Activated naive CD4-positive, alpha-beta T cell treated with anti-CD3 and anti-CD28 coated beads, Interleukin-2, amount 50 U/mL, for 72 hours (primary cell): ENCODE results near the gene ALLC. TPM values are rescaled to one million over a fixed set of nuclear protein-coding genes. Genes with fewer than 3 reads are reported as not detected.
"Not testable (repeated sequence)": the region's sequence is repeated elsewhere in the genome, so short reads cannot be mapped to it uniquely, and the experiment has no call there.

Source experiments
- ATAC-seq, 2 donors: fragments of 150-1000 bp; cut with Tn5 transposase; 2 replicates each; pipeline ENCODE4 v1.10.0; 2021; ENCODE audit warnings: mild to moderate bottlenecking in 2 of 2, moderate library complexity in 2 of 2
- DNase-seq, 2 donors: peaks; one replicate each; pipeline ENCODE4 v3.0.0; 2021 to 2022; ENCODE audit warnings: low spot score in 2 of 2
- H3K27ac Mint-ChIP-seq, 2 donors: one replicate each; pipeline ENCODE4 v1.8.0; 2022; ENCODE audit warnings: mild to moderate bottlenecking in 2 of 2, mixed read lengths in 2 of 2
- H3K36me3 Mint-ChIP-seq, 2 donors: one replicate each; pipeline ENCODE4 v1.8.0; 2022; ENCODE audit warnings: mixed read lengths in 2 of 2
- H3K9me3 Mint-ChIP-seq, 2 donors: one replicate each; pipeline ENCODE4 v1.8.0; 2022; ENCODE audit warnings: mixed read lengths in 2 of 2
- total RNA-seq, 2 donors: library from RNA; stranded (reverse); gene quantifications; one replicate each; pipeline ENCODE4 v1.2.3, GENCODE V29; 2022

Gene ALLC
- total RNA-seq: not detected

DNA sequence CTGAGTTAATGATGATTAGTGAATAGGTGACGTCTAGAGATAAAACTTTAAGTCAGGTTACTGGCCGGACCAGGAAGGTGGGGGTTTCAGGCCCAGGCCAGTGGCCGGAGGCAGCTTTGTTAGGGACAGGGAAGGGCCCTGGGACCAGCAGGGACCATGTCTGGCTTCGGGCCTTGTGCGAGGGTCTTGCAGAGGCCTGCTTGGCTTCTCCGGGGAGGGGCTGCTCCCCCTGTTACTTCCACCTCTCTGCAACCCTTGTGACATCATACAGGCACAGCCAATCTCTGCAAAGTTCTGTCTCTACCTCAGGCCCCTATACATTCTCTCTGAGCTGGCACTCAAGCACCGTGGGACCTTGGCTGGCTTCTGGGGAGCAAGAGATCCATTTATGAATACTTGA, at the start of gene ALLC:
Gene ALLC (plus strand): TSS at position 320 of the 400 bp plus-strand sequence. CDS start 12,958 bp downstream, outside the sequence.
- H3K9me3 Mint-ChIP-seq: no peaks in the 10 kb centered on the region
- DNase-seq (no peak), ATAC-seq (no peak)
- H3K27ac Mint-ChIP-seq: no peak within 1 kb of the TSS
- H3K36me3 Mint-ChIP-seq: no peaks in the 10 kb centered on the region

GRCh38 chr2:3608373-3609278, 49.4 kb upstream of the ALLC start:
- Mint-ChIP-seq H3K36me3 (peaks cover 0 to 4% of the 10 kb centered on the region in 2 donors), H3K9me3 (no peaks in the 10 kb centered on the region), H3K27ac (no peak overlapping the region)
- no peak for DNase-seq
- ATAC-seq: no peak

GRCh38 chr2:3609279-3609673, 48.7 kb upstream of the ALLC start:
- peak in 1 of 2 donors; percentile 72 for ATAC-seq
- H3K9me3 Mint-ChIP-seq, H3K36me3 Mint-ChIP-seq, DNase-seq, H3K27ac Mint-ChIP-seq: not testable (repeated sequence)

DNA sequence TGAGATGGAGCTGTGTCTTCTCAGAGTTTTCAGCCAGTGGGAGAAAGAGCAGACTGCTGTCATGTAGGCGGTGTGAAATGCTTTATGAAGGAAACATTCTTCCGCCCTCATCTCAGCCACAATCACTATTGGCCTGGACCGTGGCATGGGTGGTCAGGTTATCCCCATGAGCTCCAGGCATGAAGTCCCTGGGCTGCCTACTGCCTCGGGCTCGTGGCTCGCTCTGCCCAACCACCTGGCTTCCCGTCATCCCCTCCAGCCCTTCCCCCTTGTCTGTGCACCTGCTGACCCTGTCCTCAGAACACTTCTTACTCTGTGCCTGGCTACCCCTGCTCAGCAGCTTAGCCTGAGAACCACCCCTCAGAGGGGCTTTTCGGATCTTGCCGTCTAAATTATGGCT, 47.6 kb upstream of the ALLC start:
- Mint-ChIP-seq H3K27ac (no peak overlapping the region), H3K9me3 (no peaks in the 10 kb centered on the region), H3K36me3 (peaks cover 4% of the 10 kb centered on the region in 2 donors)
- ATAC-seq (no peak), DNase-seq (no peak)

- Mint-ChIP-seq H3K36me3 (peaks cover 4% of the 10 kb centered on the region in 2 donors), H3K9me3 (no peaks in the 10 kb centered on the region), H3K27ac (no peak overlapping the region)
- ATAC-seq: no peak
- DNase-seq: no peak
These were observed 47.0 kb upstream of the ALLC start for GRCh38 chr2:3610881-3611505.

DNA sequence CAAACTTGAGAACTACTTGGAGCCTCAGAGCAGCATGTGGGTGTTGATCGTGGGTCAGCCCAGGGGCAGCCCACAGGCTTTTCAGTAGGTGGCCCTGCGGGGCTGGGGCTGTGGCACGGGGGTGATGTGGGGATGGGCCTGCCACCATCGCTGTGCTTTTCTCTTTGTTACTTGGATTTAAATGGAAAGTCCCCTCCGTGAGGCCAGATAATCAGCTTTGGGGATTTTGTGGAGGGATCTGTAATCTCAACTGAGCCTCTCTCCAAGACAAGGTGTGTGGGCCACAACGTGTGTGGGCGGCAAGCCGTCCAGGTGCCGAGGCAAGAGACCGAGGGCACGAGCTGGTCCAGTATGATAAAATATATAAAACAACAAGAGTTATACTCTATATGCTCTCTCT, 46.4 kb upstream of the ALLC start:
- no peak for DNase-seq
- ATAC-seq: no peak
- H3K27ac Mint-ChIP-seq: no peak overlapping the region
- H3K9me3 Mint-ChIP-seq: no peaks in the 10 kb centered on the region
- H3K36me3 Mint-ChIP-seq: peaks cover 4% of the 10 kb centered on the region in 2 donors

DNA sequence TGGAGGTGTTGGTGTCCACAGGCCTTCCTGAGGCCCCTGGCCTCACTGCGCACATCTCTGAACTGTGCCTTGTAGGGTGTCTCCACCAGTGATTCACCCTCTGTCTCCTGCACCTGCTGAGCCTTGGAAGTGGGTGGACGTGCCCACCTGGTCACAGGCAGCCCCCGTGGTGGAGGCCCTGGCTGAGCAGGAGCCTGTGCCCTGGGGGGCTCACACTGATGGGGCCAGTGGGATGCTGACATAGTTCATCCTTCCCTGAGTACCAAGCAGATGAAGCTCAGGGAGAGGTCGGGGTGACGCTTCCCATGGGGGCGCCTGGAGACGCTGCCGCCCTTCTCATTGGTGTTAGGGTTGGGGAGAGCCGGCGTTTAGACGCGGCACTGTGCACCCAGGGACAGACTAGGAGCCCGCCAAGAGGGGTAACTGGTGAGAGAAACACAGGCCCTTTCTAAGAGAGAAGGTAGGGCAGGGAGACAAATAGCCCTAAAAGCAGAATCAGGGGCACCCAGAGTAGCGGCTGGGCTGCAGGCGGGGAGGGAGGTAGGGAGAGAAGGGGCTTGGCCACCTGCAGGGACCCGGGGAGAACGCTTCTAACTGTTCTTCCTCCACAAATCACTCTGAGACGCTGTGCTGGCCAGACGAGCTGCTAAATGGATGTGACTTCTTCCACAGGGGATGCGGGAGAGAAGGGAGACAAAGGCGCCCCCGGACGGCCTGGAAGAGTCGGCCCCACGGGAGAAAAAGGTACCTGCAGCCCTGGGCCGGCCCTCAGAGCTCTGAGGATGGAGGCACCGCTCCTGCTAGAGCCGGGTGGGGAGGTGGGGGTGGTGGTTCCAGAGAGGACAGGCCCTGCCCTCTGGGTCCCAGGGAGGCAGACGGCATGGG, 45.1 kb upstream of the ALLC start:
- H3K36me3 Mint-ChIP-seq: peaks cover 4 to 10% of the 10 kb centered on the region in 2 donors
- no peak overlapping the region for H3K27ac Mint-ChIP-seq
- ATAC-seq: no peak
- peaks cover 0 to 5% of the 10 kb centered on the region in 2 donors for H3K9me3 Mint-ChIP-seq
- no peak for DNase-seq

DNA sequence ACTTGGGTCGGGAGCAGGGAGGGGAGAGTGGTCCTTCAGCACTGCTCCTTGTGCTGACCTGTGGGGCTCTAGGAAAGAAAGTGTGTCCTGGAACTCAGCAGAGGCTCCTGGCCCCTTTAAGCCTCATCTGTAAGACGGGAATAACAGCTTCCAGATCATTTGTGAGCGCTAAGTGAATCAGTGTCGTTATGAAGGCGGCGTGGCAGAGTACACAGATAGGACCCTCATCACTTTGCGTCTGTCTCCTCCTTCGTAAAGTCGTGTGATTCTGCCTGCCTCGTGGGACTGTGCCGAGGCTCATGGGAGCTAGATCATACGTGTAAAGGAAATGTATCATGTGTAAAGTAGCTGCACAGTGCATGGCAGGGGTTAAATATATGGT, 44.5 kb upstream of the ALLC start:
- ATAC-seq: no peak
- DNase-seq: no peak
- Mint-ChIP-seq H3K9me3 (peaks cover 0 to 5% of the 10 kb centered on the region in 2 donors), H3K27ac (no peak overlapping the region), H3K36me3 (peaks cover 4 to 12% of the 10 kb centered on the region in 2 donors)

- H3K9me3 Mint-ChIP-seq, DNase-seq, ATAC-seq, H3K27ac Mint-ChIP-seq: not testable (repeated sequence)
- H3K36me3 Mint-ChIP-seq: peaks cover 4 to 12% of the 10 kb centered on the region in 2 donors
These were observed 43.3 kb upstream of the ALLC start for GRCh38 chr2:3614743-3615142.

GRCh38 chr2:3615541-3616200, 42.3 kb upstream of the ALLC start:
- H3K27ac Mint-ChIP-seq, ATAC-seq, H3K9me3 Mint-ChIP-seq: not testable (repeated sequence)
- H3K36me3 Mint-ChIP-seq: peaks cover 4 to 12% of the 10 kb centered on the region in 2 donors
- DNase-seq: peak in 1 of 2 donors; percentile 20

GRCh38 chr2:3616435-3617197, 41.4 kb upstream of the ALLC start:
- DNase-seq: peak in 1 of 2 donors; percentile 37
- not testable (repeated sequence) for ATAC-seq, H3K9me3 Mint-ChIP-seq, H3K27ac Mint-ChIP-seq
- peaks cover 4 to 12% of the 10 kb centered on the region in 2 donors for H3K36me3 Mint-ChIP-seq

- ATAC-seq (no peak), DNase-seq (no peak)
- Mint-ChIP-seq H3K9me3 (peaks cover 0 to 5% of the 10 kb centered on the region in 2 donors), H3K27ac (no peak overlapping the region), H3K36me3 (peaks cover 4 to 12% of the 10 kb centered on the region in 2 donors)
These were observed 40.7 kb upstream of the ALLC start for GRCh38 chr2:3617198-3617890.

- Mint-ChIP-seq H3K9me3 (peaks cover 0 to 5% of the 10 kb centered on the region in 2 donors), H3K27ac (no peak overlapping the region), H3K36me3 (peaks cover 4 to 8% of the 10 kb centered on the region in 2 donors)
- DNase-seq (no peak), ATAC-seq (no peak)
These were observed 39.6 kb upstream of the ALLC start for GRCh38 chr2:3618367-3618766.

DNA sequence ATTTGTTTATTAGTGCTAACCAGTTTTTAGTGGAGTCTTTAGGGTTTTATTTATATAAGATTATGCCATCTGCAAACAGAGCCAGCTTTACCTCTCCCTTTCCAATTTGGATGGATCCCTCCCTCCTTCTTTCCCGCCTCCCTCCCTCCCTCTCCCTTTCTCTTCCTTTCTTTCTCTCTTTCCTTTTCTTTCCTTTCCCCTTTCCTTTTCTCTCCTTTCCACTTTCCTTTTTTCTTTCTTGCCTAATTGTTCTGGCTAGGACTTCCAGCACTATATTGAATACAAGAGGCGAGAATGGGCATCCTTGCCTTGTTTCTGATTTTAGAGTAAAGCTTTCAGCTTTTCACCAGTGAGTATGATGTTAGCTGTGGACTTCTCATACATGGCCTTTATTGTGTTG, 39.0 kb upstream of the ALLC start:
- Mint-ChIP-seq H3K27ac (no peak overlapping the region), H3K9me3 (peaks cover 0 to 5% of the 10 kb centered on the region in 2 donors), H3K36me3 (peaks cover 4 to 8% of the 10 kb centered on the region in 2 donors)
- DNase-seq: no peak
- ATAC-seq: no peak

GRCh38 chr2:3619661-3620060, 38.3 kb upstream of the ALLC start:
- ATAC-seq, DNase-seq, H3K9me3 Mint-ChIP-seq, H3K27ac Mint-ChIP-seq, H3K36me3 Mint-ChIP-seq: not testable (repeated sequence)
